Neural crest cell (in vitro differentiated cells): ENCODE measurements around the gene NSMCE1. TPM values are rescaled to one million over a fixed set of nuclear protein-coding genes. Genes with fewer than 3 reads are reported as not detected.

Source experiments
- DNase-seq: peaks from one replicate; pipeline ENCODE4 v3.0.0; 2021; ENCODE audit warnings: low read depth, mixed read lengths, low spot score
- H3K27ac Mint-ChIP-seq: one replicate; pipeline ENCODE4 v1.8.0; 2021; ENCODE audit warnings: mild to moderate bottlenecking, mixed read lengths; ENCODE audit not compliant: unreplicated experiment
- H3K27me3 Mint-ChIP-seq: 2 replicates; pipeline ENCODE4 v1.8.0; 2021; ENCODE audit warnings: low read depth, mild to moderate bottlenecking, mixed read lengths
- H3K36me3 Mint-ChIP-seq: 2 replicates; pipeline ENCODE4 v1.8.0; 2021; ENCODE audit warnings: low read depth, mild to moderate bottlenecking, mixed read lengths
- H3K4me1 Mint-ChIP-seq: 2 replicates; pipeline ENCODE4 v1.8.0; 2021; ENCODE audit warnings: mixed read lengths
- H3K4me3 Mint-ChIP-seq: one replicate; pipeline ENCODE4 v1.8.0; 2021; ENCODE audit warnings: mild to moderate bottlenecking, mixed read lengths
- H3K9me3 Mint-ChIP-seq: 2 replicates; pipeline ENCODE4 v1.8.0; 2021; ENCODE audit warnings: mixed read lengths
- total RNA-seq: library from RNA; stranded (reverse); gene quantifications from 2 replicates; pipeline ENCODE4 v1.2.1, GENCODE V29; 2021
- TF ChIP-seq, protein P1 (sequence below): fragments of 200-600 bp; sonication (generic); conservative IDR thresholded peaks from 2 replicates; pipeline ENCODE4 v1.5.0; 2021; ENCODE audit warnings: antibody characterized with exemption, mild to moderate bottlenecking

The NSMCE1 gene
- total RNA-seq, 1 donor from 2014 or later = 30.4 TPM

DNA sequence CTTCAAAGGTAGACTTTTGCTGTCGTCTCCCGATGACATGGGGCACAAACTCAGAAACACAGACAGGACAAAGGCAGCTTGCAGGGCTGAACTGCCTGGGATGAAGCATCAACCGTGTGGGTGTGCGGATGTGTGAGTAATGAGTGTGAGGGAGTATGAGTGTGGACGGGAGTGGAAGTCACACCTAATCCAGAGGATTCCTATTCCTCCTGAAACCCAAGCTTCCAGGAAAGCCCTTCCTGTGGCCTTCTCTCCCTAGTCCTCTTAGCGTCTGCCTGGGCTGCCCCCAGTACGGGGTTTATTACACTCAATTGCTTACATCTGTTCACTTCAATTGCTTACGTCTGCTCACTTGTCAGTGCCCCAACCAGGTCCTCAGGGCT, 42.9 kb upstream of the NSMCE1 start:
- DNase-seq = no peak
- Mint-ChIP-seq H3K4me1 (peaks cover 9% of the 10 kb centered on the region), H3K27me3 (peaks cover 47% of the 10 kb centered on the region), H3K36me3 (no peaks in the 10 kb centered on the region), H3K27ac (no peak overlapping the region), H3K9me3 (peaks cover 4% of the 10 kb centered on the region), H3K4me3 (peak overlapping the region; percentile 90)
- TF ChIP-seq, protein P1, sequence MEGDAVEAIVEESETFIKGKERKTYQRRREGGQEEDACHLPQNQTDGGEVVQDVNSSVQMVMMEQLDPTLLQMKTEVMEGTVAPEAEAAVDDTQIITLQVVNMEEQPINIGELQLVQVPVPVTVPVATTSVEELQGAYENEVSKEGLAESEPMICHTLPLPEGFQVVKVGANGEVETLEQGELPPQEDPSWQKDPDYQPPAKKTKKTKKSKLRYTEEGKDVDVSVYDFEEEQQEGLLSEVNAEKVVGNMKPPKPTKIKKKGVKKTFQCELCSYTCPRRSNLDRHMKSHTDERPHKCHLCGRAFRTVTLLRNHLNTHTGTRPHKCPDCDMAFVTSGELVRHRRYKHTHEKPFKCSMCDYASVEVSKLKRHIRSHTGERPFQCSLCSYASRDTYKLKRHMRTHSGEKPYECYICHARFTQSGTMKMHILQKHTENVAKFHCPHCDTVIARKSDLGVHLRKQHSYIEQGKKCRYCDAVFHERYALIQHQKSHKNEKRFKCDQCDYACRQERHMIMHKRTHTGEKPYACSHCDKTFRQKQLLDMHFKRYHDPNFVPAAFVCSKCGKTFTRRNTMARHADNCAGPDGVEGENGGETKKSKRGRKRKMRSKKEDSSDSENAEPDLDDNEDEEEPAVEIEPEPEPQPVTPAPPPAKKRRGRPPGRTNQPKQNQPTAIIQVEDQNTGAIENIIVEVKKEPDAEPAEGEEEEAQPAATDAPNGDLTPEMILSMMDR = no peak

DNA sequence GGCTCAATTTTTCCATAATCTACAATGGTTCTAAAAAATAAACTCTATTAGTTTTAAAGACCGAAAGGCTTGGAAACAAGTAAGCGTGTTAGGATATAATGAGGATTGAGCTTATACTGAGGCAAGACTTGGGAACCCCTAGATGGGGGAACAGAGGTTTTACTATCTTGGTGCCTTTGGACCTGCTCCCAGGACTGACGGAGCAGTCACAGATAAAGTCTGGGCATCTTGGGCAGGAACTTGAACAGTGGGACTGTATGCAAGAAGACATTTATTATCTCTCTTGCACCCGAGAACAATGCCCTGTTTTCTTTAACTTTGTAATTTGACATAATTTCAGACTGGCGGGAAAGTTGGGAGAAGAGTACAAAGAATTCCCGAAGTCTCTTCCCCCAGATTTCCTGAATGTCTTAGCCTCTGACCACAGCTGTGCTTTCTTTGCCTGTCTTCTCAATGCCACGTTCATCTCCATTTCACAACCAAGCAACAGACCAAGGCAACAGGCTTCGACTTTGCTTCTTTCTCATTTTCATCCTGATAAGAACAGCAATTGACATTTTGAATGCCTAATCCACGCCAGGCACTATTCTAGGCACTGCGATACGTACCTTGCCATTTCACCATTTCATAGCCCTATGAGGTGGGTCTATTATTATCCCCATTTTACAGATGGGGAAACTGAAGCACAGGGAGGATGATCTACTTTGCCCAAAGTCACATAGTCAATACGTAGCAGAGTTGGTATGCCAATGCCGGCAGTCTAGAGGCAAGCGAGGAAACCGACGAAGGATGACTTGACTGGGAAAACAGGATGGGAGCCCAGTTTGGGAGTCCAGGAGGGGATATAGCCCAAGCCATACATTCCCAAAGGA, 42.2 kb upstream of the NSMCE1 start:
- Mint-ChIP-seq H3K36me3 (peaks cover 2% of the 10 kb centered on the region), H3K27ac (no peak overlapping the region), H3K4me3 (no peak overlapping the region), H3K4me1 (peaks cover 9% of the 10 kb centered on the region), H3K9me3 (peaks cover 6% of the 10 kb centered on the region), H3K27me3 (peaks cover 45% of the 10 kb centered on the region)
- TF ChIP-seq, protein P1 = no peak
- DNase-seq = no peak

DNA sequence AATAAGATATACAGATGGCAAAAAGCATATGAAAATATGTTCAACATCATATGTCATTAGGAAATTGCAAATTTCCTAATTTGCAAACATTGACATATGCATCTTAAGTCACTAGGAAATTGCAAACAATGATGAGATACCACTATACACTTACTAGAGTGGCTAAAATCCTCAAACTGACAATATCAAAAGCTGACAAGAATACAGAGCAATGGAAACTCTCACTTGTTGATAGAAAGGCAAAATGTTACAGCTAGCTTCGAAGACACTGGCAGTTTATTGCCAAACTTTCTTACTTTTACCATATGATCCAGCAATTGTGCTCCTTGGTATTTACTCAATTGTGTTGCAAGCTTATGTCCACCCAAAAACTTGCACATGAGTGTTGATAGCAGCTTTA, 40.2 kb upstream of the NSMCE1 start:
- Mint-ChIP-seq H3K27ac (no peak overlapping the region), H3K4me1 (peaks cover 4% of the 10 kb centered on the region), H3K4me3 (no peak overlapping the region), H3K36me3 (peaks cover 3% of the 10 kb centered on the region), H3K27me3 (peaks cover 39% of the 10 kb centered on the region), H3K9me3 (peaks cover 7% of the 10 kb centered on the region)
- no peak for DNase-seq
- TF ChIP-seq, protein P1 = no peak

DNA sequence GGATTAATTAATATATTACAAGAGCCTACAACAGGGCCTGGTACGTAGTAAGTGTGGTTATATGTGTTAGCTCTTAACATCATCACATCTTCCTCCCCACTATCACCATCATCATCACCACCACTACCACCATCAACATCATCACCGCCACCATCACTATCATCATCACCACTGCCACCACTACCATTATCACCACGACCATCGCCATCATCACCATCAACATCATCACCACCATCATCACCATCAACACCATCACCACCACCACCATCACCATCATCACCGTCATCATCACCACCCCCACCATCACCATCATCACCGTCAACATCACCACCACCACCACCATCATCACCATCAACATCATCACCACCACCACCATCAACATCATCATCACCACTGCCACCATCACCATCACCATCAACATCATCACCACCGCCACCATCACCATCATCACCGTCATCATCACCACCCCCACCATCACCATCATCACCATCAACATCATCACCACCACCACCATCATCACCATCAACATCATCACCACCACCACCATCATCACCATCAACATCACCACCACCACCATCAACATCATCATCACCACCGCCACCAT, 37.4 kb upstream of the NSMCE1 start:
- peaks cover 17% of the 10 kb centered on the region for H3K27me3 Mint-ChIP-seq
- peaks cover 3% of the 10 kb centered on the region for H3K36me3 Mint-ChIP-seq
- DNase-seq = no peak
- peaks cover 7% of the 10 kb centered on the region for H3K9me3 Mint-ChIP-seq
- H3K4me1 Mint-ChIP-seq = no peaks in the 10 kb centered on the region
- TF ChIP-seq, protein P1 = no peak
- no peak overlapping the region for H3K27ac Mint-ChIP-seq
- no peak overlapping the region for H3K4me3 Mint-ChIP-seq

DNA sequence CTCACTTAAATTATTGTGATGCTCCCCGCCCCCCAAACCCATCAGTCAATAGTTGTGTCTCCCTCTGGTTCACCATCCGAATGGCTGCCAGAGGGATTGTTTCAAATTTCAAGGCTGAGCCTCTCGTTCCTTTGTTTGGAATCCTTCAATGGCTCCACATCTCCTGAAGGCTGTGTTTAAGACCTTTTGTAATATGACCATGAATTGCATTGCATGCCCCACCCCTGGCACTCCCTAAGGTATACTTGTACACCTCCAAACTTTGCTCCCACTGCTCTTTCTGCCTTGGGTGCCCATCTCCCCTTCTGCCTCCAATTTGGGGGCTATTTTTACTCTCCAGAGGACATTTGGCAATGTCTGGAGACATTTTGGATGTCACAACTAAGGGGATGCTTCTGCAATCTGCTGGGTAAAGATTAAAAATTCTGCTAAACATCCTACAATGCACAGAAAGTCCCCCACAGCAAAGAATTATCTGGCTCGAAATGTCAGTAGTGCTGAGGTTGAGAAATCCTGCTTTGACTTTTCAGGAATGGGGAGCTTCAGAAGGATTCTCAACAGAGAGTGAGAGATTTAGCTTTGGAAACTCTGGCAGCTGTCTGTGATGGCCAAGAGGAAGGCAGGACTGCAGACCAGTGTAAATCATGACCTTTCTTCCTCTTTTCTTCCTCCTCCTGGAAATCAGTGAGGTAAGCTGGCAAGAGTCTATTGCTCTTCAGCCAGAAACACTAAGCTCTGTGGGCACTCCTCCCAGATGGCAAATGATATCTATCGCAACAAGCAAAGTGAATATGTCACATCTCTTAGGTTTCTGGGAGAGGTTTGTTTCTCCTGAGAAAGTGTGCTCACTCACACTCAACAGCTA, 36.5 kb upstream of the NSMCE1 start:
- TF ChIP-seq, protein P1 = no peak
- Mint-ChIP-seq H3K36me3 (peaks cover 3% of the 10 kb centered on the region), H3K27me3 (peaks cover 11% of the 10 kb centered on the region), H3K4me1 (no peaks in the 10 kb centered on the region), H3K9me3 (peaks cover 7% of the 10 kb centered on the region), H3K4me3 (no peak overlapping the region), H3K27ac (no peak overlapping the region)
- DNase-seq = no peak
